Coronary artery (tissue), 2 donors: ENCODE measurements around the gene CTTN.
A peak's percentile ranks its signal among the peaks of the same experiment; 100 is the strongest.

Source experiments
- DNase-seq: peaks from one replicate; pipeline ENCODE4 v3.0.0-alpha.2; 2017; ENCODE audit warnings: low spot score
- H3K27ac ChIP-seq, 2 donors: fragments of 200-600 bp; sonication (generic); one replicate each; pipeline ENCODE4 v1.5.1; 2016 to 2019
- H3K4me3 ChIP-seq: fragments of 200-600 bp; sonication (generic); 2 replicates; pipeline ENCODE4 v1.5.1; 2016; ENCODE audit warnings: mild to moderate bottlenecking, moderate library complexity
- TF ChIP-seq, protein P1 (sequence below): fragments of 200-600 bp; sonication (generic); IDR thresholded peaks from one replicate; pipeline ENCODE4 v1.5.1; 2019; ENCODE audit warnings: antibody characterized with exemption

Gene CTTN

GRCh38 chr11:70467201-70468085 is 69.1 kb downstream of the CTTN start:
- TF ChIP-seq, protein P1, sequence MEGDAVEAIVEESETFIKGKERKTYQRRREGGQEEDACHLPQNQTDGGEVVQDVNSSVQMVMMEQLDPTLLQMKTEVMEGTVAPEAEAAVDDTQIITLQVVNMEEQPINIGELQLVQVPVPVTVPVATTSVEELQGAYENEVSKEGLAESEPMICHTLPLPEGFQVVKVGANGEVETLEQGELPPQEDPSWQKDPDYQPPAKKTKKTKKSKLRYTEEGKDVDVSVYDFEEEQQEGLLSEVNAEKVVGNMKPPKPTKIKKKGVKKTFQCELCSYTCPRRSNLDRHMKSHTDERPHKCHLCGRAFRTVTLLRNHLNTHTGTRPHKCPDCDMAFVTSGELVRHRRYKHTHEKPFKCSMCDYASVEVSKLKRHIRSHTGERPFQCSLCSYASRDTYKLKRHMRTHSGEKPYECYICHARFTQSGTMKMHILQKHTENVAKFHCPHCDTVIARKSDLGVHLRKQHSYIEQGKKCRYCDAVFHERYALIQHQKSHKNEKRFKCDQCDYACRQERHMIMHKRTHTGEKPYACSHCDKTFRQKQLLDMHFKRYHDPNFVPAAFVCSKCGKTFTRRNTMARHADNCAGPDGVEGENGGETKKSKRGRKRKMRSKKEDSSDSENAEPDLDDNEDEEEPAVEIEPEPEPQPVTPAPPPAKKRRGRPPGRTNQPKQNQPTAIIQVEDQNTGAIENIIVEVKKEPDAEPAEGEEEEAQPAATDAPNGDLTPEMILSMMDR, result peak; percentile 65
- H3K27ac ChIP-seq, result no peak overlapping the region
- DNase-seq, result no peak
- no peak overlapping the region for H3K4me3 ChIP-seq

GRCh38 chr11:70468256-70469195 is 70.2 kb downstream of the CTTN start:
- Histone ChIP-seq H3K4me3 (no peak overlapping the region), H3K27ac (no peak overlapping the region)
- TF ChIP-seq, protein P1, result no peak
- no peak for DNase-seq

- Histone ChIP-seq H3K27ac (no peak overlapping the region), H3K4me3 (no peak overlapping the region)
- TF ChIP-seq, protein P1, result no peak
- DNase-seq, result no peak
These were observed 71.8 kb downstream of the CTTN start for GRCh38 chr11:70470127-70470526.

GRCh38 chr11:70471254-70471653 is 72.9 kb downstream of the CTTN start:
- DNase-seq, result no peak
- TF ChIP-seq, protein P1, result no peak
- H3K27ac ChIP-seq, result no peak overlapping the region
- no peak overlapping the region for H3K4me3 ChIP-seq

DNA sequence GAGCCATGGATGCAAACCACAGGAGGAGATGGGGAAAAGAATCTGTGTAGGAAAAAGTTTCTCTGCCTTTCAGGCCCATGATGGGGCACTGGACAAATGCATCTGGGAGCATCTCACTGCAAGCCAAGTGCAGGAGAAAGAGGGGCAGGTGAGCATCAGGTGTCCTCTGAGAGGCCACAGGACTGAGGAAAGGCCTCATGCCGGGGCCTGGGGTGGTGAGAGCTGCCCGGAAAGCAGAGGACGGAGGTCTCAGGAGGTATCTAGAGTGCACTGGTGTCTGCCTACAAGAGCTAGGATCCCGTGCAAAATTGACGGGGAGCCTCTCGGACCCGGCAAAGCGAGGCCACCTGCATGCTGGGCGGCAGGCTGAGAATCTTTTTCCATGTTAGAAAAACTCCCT is 73.9 kb downstream of the CTTN start:
- TF ChIP-seq, protein P1, result no peak
- Histone ChIP-seq H3K27ac (no peak overlapping the region), H3K4me3 (no peak overlapping the region)
- DNase-seq, result no peak

- no peak for DNase-seq
- no peak overlapping the region for H3K27ac ChIP-seq
- TF ChIP-seq, protein P1, result no peak
- H3K4me3 ChIP-seq, result no peak overlapping the region
These were observed 75.0 kb downstream of the CTTN start for GRCh38 chr11:70473186-70473872.
